Measurements from ENCODE around the gene HMCN2. TPM values are rescaled to one million over a fixed set of nuclear protein-coding genes. Genes with fewer than 3 reads are reported as not detected.

The HMCN2 gene
- total RNA-seq, 1 donor from 2014 or later, result not detected

DNA sequence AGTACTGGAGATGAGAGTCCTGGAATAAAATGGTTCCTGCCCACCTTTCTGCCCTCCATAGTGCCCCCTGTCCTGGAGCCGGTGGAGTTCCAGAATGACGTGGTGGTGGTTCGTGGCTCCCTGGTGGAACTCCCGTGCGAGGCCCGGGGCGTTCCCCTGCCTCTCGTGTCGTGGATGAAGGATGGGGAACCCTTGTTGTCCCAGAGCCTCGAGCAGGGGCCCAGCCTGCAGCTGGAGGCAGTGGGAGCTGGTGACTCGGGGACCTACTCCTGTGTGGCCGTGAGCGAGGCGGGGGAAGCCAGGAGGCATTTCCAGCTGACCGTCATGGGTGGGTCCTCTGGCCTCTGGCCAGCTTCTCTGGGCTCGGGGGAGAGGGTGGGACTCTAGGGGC lies 128.1 kb downstream of the HMCN2 start:
- no peaks in the 10 kb centered on the region for H3K4me1 Mint-ChIP-seq
- ATAC-seq (ENCODE audit: low read depth), result no peak
- no peak overlapping the region for H3K4me3 Mint-ChIP-seq
- TF ChIP-seq, protein P1, sequence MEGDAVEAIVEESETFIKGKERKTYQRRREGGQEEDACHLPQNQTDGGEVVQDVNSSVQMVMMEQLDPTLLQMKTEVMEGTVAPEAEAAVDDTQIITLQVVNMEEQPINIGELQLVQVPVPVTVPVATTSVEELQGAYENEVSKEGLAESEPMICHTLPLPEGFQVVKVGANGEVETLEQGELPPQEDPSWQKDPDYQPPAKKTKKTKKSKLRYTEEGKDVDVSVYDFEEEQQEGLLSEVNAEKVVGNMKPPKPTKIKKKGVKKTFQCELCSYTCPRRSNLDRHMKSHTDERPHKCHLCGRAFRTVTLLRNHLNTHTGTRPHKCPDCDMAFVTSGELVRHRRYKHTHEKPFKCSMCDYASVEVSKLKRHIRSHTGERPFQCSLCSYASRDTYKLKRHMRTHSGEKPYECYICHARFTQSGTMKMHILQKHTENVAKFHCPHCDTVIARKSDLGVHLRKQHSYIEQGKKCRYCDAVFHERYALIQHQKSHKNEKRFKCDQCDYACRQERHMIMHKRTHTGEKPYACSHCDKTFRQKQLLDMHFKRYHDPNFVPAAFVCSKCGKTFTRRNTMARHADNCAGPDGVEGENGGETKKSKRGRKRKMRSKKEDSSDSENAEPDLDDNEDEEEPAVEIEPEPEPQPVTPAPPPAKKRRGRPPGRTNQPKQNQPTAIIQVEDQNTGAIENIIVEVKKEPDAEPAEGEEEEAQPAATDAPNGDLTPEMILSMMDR (IDR thresholded peaks at IDR 0.05), result no peak
- H3K27ac Mint-ChIP-seq, result no peak overlapping the region
- DNase-seq, result no peak
- no peaks in the 10 kb centered on the region for H3K9me3 Mint-ChIP-seq
- intact Hi-C loops (cut with micrococcal nuclease), result no loop called here
- POLR2A ChIA-PET, result no interaction called here
- no peaks in the 10 kb centered on the region for H3K36me3 Mint-ChIP-seq (ENCODE audit: low read depth)
- H3K27me3 Mint-ChIP-seq, result peaks cover 6% of the 10 kb centered on the region
- CTCF ChIA-PET, result no interaction called here

- CTCF ChIA-PET, result no interaction called here
- Mint-ChIP-seq H3K27ac (no peak overlapping the region), H3K4me1 (no peaks in the 10 kb centered on the region), H3K9me3 (no peaks in the 10 kb centered on the region), H3K27me3 (peaks cover 6% of the 10 kb centered on the region), H3K36me3 (ENCODE audit: low read depth) (no peaks in the 10 kb centered on the region), H3K4me3 (no peak overlapping the region)
- DNase-seq (no peak), ATAC-seq (ENCODE audit: low read depth) (no peak)
- intact Hi-C loops (cut with micrococcal nuclease), result no loop called here
- TF ChIP-seq, protein P1 (IDR thresholded peaks at IDR 0.05), result no peak
- POLR2A ChIA-PET, result no interaction called here
Observed at GRCh38 chr9:130394320-130394719, 128.8 kb downstream of the HMCN2 start.

- no peak overlapping the region for H3K27ac Mint-ChIP-seq
- POLR2A ChIA-PET, result no interaction called here
Observed at GRCh38 chr9:130394814-130395470, 129.4 kb downstream of the HMCN2 start.

GRCh38 chr9:130395810-130396435 lies 130.4 kb downstream of the HMCN2 start:
- TF ChIP-seq, protein P1 (IDR thresholded peaks at IDR 0.05), result no peak
- ChIA-PET POLR2A (no interaction called here), CTCF (no interaction called here)
- DNase-seq (no peak), ATAC-seq (ENCODE audit: low read depth) (no peak)
- no peak overlapping the region for H3K27ac Mint-ChIP-seq
- H3K27me3 Mint-ChIP-seq, result peaks cover 6% of the 10 kb centered on the region
- no peaks in the 10 kb centered on the region for H3K4me1 Mint-ChIP-seq
- intact Hi-C loops (cut with micrococcal nuclease), result no loop called here
- no peaks in the 10 kb centered on the region for H3K9me3 Mint-ChIP-seq
- H3K36me3 Mint-ChIP-seq (ENCODE audit: low read depth), result no peaks in the 10 kb centered on the region
- H3K4me3 Mint-ChIP-seq, result no peak overlapping the region

More at GRCh38 chr9:130394814-130395470, 129.4 kb downstream of the HMCN2 start:
- H3K36me3 Mint-ChIP-seq (ENCODE audit: low read depth), result no peaks in the 10 kb centered on the region
- no peaks in the 10 kb centered on the region for H3K4me1 Mint-ChIP-seq
- TF ChIP-seq, protein P1 (IDR thresholded peaks at IDR 0.05), result no peak
- DNase-seq, result no peak
- intact Hi-C loops (cut with micrococcal nuclease), result no loop called here
- ATAC-seq (ENCODE audit: low read depth), result no peak
- no peak overlapping the region for H3K4me3 Mint-ChIP-seq
- no peaks in the 10 kb centered on the region for H3K9me3 Mint-ChIP-seq
- peaks cover 6% of the 10 kb centered on the region for H3K27me3 Mint-ChIP-seq
- CTCF ChIA-PET, result no interaction called here

- intact Hi-C loops (cut with micrococcal nuclease), result no loop called here
Observed at GRCh38 chr9:130396581-130396980, 131.0 kb downstream of the HMCN2 start.

More at GRCh38 chr9:130396581-130396980, 131.0 kb downstream of the HMCN2 start:
- TF ChIP-seq, protein P1 (IDR thresholded peaks at IDR 0.05), result no peak
- DNase-seq (no peak), ATAC-seq (ENCODE audit: low read depth) (no peak)
- ChIA-PET CTCF (no interaction called here), POLR2A (no interaction called here)
- Mint-ChIP-seq H3K4me3 (no peak overlapping the region), H3K27me3 (peaks cover 6% of the 10 kb centered on the region), H3K4me1 (no peaks in the 10 kb centered on the region), H3K9me3 (no peaks in the 10 kb centered on the region), H3K36me3 (ENCODE audit: low read depth) (no peaks in the 10 kb centered on the region), H3K27ac (no peak overlapping the region)

Data from activated B cell treated with CpG ODN at 0.5 μM for 24 hours (primary cell).